Loucy (cell line): ENCODE results near the gene LAMP1.

Experiments
- EZH2phosphoT487 ChIP-seq: fragments of 200-600 bp; IDR thresholded peaks from 2 replicates; pipeline ENCODE4 v1.6.1; 2018; ENCODE audit warnings: antibody characterized with exemption, mild to moderate bottlenecking, moderate library complexity, borderline replicate concordance
- TF ChIP-seq, protein P1 (sequence below): fragments of 200-600 bp; sonication (generic); conservative IDR thresholded peaks from 2 replicates; pipeline ENCODE4 v1.5.1; 2014; ENCODE audit warnings: mild to moderate bottlenecking, antibody characterized with exemption, low read length

DNA sequence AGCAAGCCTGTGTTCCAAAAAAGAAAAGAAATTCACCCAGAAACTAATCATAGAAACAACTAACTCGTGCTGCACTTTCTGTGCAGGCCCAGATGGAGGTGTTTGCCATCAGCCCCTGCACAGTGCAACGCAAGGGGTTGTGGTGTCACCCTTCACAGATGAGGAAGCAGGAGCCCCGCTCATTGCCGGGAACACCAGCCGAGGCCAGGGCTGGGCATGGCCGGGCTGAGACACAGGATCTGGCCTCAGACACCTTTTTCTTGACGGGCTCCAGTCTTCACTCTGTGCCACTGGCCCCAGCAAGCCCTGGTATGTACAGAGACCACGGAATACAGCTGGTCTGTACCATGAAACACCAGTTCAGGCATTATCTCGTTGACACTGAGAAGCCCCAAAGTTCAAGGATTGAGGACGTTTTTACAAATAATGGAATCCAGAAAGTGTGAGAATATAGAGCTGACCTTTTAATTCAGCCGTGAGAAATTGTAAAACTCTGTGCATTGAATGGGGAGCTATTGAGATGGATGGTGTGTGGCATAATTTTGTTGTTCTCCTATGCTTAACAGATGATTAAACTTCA, 44.4 kb upstream of the LAMP1 start:
- TF ChIP-seq, protein P1, sequence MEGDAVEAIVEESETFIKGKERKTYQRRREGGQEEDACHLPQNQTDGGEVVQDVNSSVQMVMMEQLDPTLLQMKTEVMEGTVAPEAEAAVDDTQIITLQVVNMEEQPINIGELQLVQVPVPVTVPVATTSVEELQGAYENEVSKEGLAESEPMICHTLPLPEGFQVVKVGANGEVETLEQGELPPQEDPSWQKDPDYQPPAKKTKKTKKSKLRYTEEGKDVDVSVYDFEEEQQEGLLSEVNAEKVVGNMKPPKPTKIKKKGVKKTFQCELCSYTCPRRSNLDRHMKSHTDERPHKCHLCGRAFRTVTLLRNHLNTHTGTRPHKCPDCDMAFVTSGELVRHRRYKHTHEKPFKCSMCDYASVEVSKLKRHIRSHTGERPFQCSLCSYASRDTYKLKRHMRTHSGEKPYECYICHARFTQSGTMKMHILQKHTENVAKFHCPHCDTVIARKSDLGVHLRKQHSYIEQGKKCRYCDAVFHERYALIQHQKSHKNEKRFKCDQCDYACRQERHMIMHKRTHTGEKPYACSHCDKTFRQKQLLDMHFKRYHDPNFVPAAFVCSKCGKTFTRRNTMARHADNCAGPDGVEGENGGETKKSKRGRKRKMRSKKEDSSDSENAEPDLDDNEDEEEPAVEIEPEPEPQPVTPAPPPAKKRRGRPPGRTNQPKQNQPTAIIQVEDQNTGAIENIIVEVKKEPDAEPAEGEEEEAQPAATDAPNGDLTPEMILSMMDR = no peak
- no peak for TF ChIP-seq EZH2phosphoT487
